HG02763 (cell line): ENCODE measurements around the gene CTNNA1.
"Not testable (repeated sequence)": the region's sequence is repeated elsewhere in the genome, so short reads cannot be mapped to it uniquely, and the experiment has no call there.

Experiments used
- ATAC-seq: cut with Tn5 transposase; IDR thresholded peaks from one replicate; pipeline ENCODE4 v1.9.1; 2021; ENCODE audit warnings: mild to moderate bottlenecking, moderate library complexity; ENCODE audit not compliant: unreplicated experiment

CTNNA1 gene

DNA sequence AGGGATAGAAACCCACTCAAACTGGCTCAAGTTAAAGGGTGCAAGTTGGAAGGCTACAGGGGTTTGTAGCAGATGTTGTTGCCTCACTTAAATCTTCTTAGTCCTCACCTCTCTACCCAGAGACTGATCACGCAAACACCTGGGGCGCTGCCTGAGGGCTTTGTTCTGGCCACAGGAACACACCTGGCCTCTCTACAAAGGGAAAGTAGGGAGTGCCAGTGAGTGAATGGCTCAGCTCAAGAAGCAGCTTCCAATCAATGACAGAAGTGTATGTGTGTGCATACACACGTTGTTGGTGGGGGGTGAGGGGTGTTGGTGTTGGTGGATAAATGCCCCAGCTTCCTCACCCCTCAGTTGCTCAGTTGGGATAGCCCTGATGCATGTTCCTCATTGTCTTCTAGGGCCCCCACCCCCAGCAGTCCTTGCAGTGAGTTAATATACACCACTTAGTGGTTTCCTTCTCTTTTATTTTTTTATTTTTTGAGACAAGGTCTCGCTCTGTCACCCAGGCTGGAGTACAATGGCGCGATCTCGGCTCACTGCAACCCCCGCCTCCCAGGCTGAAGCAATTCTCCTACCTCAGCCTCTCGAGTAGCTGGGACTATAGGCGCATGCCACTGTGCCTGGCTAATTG, 30.6 kb upstream of the CTNNA1 start:
- ATAC-seq: no peak

- no peak for ATAC-seq
These were observed 28.6 kb upstream of the CTNNA1 start for GRCh38 chr5:138724470-138725146.

GRCh38 chr5:138725153-138725817, 27.9 kb upstream of the CTNNA1 start:
- no peak for ATAC-seq

DNA sequence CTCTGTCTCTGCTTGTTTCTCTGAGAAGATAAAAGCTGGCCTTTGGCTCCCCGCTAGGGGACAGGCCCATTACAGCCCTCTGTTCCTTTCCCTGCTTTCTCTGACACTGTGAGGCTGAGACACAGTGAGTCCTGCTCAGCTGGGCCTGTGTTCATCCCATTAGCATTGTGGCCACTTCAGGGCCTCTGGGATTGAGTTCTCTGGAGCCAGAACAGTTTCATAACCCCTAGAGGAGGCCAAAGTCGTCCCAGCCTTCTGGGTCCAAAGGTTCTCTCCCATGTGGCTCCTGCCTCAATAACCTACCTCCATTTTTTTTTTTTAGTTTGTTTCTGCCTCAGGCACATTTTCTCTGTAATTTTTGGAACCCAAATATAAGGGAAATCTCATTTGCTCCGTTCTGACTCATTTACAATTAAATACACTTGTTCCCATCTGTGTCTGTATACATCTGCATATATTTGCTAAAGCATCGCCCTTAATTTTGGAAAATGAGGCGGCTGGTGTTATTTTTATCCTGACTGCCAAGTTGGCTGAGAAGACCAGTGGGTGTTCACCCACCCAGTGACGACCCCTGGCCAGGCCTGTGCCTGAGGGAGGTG, 27.3 kb upstream of the CTNNA1 start:
- ATAC-seq: no peak

GRCh38 chr5:138726848-138727247, 26.4 kb upstream of the CTNNA1 start:
- no peak for ATAC-seq

- ATAC-seq: not testable (repeated sequence)
These were observed 22.7 kb upstream of the CTNNA1 start for GRCh38 chr5:138730496-138730895.

DNA sequence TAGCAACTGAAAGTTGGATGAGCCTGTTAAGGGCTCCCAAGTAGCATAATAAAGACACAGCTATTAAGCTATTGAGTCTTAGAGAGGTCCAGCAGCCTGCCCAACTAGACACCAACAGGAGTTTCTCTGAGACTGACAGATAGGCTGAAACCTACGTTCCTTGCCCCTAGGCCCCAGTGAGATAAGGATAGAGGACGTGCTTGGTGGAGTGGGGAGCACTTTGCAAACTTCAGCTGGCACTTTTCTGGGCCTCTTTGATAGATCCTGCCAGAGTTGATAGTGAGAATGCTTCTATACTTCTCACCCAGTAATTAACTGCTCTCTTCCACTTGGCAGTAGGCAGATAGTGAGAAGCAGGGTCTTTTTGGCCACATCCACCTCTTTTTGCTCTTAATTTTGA, 20.8 kb upstream of the CTNNA1 start:
- ATAC-seq: no peak

GRCh38 chr5:138732933-138733332, 20.3 kb upstream of the CTNNA1 start:
- ATAC-seq: no peak

GRCh38 chr5:138733509-138733908, 19.7 kb upstream of the CTNNA1 start:
- ATAC-seq: no peak

DNA sequence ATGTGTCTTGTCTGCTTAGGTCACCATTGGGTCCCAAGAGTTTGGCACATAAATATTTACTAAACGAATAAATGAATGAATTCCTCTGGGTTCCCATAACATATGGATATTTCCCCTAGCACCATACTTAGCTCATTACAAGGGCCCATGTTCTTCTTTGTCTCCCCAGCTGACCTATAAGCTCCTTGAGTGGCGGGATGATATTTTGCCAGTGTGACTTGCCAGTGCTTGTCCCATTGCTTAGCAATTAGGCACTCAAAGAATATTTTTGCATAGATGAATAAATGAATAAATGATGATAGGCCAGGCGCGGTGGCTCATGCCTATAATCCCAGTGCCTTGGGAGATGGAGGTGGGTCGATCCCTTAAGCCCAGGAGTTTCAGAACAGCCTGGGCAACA, 16.9 kb upstream of the CTNNA1 start:
- no peak for ATAC-seq

- ATAC-seq: no peak
These were observed 15.5 kb upstream of the CTNNA1 start for GRCh38 chr5:138737494-138738265.

DNA sequence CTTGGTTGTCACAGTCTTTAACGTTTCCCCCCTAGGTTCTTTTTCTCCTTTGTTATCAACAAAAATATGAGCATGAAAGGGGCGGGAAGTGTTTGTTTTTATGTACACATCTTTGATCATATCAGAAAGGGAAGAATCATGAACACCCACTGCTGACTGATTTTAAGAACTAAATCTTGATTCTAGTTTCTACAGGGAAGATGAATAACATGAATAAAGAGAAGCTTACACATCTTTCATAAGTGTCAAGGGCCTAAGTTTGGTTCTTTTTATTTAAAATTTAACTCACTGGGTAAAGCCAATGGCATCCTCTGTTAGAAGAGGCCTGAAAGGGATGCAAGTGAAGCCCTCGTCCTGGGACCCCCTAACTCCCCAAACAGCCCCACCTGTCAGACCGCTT, 14.8 kb upstream of the CTNNA1 start:
- ATAC-seq: no peak

DNA sequence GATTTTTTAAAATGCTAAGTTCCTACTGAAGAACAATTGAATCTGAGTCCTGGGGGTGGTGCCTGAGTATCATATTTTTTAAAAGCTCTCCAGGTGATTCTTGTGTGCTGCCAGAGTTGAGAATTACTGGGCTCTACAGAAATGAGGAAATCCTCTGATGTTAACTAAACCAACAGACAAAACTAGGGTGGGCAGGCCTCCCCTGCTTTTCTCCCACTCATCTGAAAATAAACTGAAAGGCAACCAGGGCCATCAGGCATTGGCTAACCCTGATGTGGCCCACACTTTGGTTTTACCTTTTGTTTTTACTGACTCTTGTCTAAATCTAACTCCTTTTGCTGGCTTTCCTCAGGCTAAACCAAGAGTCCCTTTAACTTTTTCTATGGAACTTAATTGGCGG, 13.3 kb upstream of the CTNNA1 start:
- ATAC-seq: no peak

DNA sequence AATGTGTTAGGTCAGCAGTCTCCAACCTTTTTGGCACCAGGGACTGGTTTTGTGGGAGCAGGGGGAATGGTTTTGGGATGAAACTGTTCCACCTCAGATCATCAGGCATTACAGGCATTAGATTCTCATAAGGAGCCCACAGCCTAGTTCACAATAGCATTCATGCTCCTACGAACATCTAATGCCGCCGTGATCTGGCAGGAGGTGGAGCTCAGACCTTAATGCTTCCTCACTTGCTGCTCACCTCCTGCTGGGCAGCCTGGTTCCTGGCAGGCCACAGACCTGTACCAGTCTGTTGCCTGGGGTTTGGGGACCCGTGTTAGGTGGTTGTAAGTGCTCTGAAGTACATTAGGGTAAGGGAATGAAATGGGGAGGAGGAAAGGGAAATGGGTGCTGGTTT, 9.7 kb upstream of the CTNNA1 start:
- ATAC-seq: no peak

GRCh38 chr5:138745268-138745667, 8.0 kb upstream of the CTNNA1 start:
- no peak for ATAC-seq

- ATAC-seq: no peak
These were observed 4.6 kb upstream of the CTNNA1 start for GRCh38 chr5:138748630-138749081.

- not testable (repeated sequence) for ATAC-seq
These were observed 1.9 kb upstream of the CTNNA1 start for GRCh38 chr5:138751344-138751743.

- ATAC-seq: no peak
These were observed 779 bp upstream of the CTNNA1 start for GRCh38 chr5:138752341-138752950.

- no peak for ATAC-seq
These were observed 821 bp downstream of the CTNNA1 start for GRCh38 chr5:138753794-138754698.

- no peak for ATAC-seq
These were observed 1.5 kb downstream of the CTNNA1 start for GRCh38 chr5:138754699-138755057.
